NCI-H1105 (cell line): Measurements from ENCODE around the gene PITX3.
"Not testable (repeated sequence)": the region's sequence is repeated elsewhere in the genome, so short reads cannot be mapped to it uniquely, and the experiment has no call there.

Experiments
- DNase-seq: peaks from one replicate; lab custom pipeline; 2025; lab: John Stamatoyannopoulos, UW

PITX3 gene

GRCh38 chr10:102255404-102255803 is 14.1 kb upstream of the PITX3 start:
- DNase-seq, result no peak

- no peak for DNase-seq
Measured at GRCh38 chr10:102254426-102254825, 13.1 kb upstream of the PITX3 start.

GRCh38 chr10:102252508-102252907 is 11.2 kb upstream of the PITX3 start:
- not testable (repeated sequence) for DNase-seq

GRCh38 chr10:102247734-102248133 is 6.4 kb upstream of the PITX3 start:
- no peak for DNase-seq

GRCh38 chr10:102246261-102246660 is 4.9 kb upstream of the PITX3 start:
- no peak for DNase-seq

- DNase-seq, result no peak
Measured at GRCh38 chr10:102245932-102246251, 4.6 kb upstream of the PITX3 start.

- peak; percentile 93 for DNase-seq
Measured at GRCh38 chr10:102245082-102245931, 4.0 kb upstream of the PITX3 start, which contains the start of gene GBF1. Gene GBF1 (plus strand): TSS chr10:102245532. CDS start chr10:102258939, 13,407 bp downstream.

GRCh38 chr10:102243309-102243708 is 2.0 kb upstream of the PITX3 start:
- no peak for DNase-seq

GRCh38 chr10:102242118-102242485 is 790 bp upstream of the PITX3 start:
- DNase-seq, result no peak

GRCh38 chr10:102241032-102241443 is 274 bp downstream of the PITX3 start:
- no peak for DNase-seq

- DNase-seq, result no peak
Measured at GRCh38 chr10:102240467-102241031, 763 bp downstream of the PITX3 start.

GRCh38 chr10:102237711-102238252 is 3.5 kb downstream of the PITX3 start:
- DNase-seq, result no peak

- DNase-seq, result no peak
Measured at GRCh38 chr10:102236006-102236405, 5.3 kb downstream of the PITX3 start.

- no peak for DNase-seq
Measured at GRCh38 chr10:102235598-102235920, 5.8 kb downstream of the PITX3 start.

- no peak for DNase-seq
Measured at GRCh38 chr10:102234888-102235597, 6.3 kb downstream of the PITX3 start.

GRCh38 chr10:102233997-102234396 is 7.3 kb downstream of the PITX3 start:
- DNase-seq, result no peak

GRCh38 chr10:102231357-102232318 is 9.7 kb downstream of the PITX3 start:
- DNase-seq, result no peak

- DNase-seq, result peak; percentile 18
Measured at GRCh38 chr10:102230861-102231356, 10.4 kb downstream of the PITX3 start.

GRCh38 chr10:102230264-102230860 is 10.9 kb downstream of the PITX3 start:
- DNase-seq, result peak; percentile 39

GRCh38 chr10:102229810-102230263 is 11.5 kb downstream of the PITX3 start:
- peak; percentile 51 for DNase-seq

- no peak for DNase-seq
Measured at GRCh38 chr10:102227050-102227449, 14.3 kb downstream of the PITX3 start.
